HG03469 (cell line): Measurements from ENCODE around the gene CLDN20.

Experiments used
- ATAC-seq: cut with Tn5 transposase; IDR thresholded peaks from one replicate; pipeline ENCODE4 v1.9.1; 2021; ENCODE audit warnings: mild to moderate bottlenecking, moderate library complexity, moderate number of reproducible peaks; ENCODE audit not compliant: unreplicated experiment

Gene CLDN20

GRCh38 chr6:155244434-155244833 is 19.4 kb upstream of the CLDN20 start:
- no peak for ATAC-seq

GRCh38 chr6:155245193-155245592 is 18.6 kb upstream of the CLDN20 start:
- no peak for ATAC-seq

- no peak for ATAC-seq
Observed at GRCh38 chr6:155245831-155246230, 18.0 kb upstream of the CLDN20 start.

GRCh38 chr6:155246825-155247224 is 17.0 kb upstream of the CLDN20 start:
- ATAC-seq, result no peak

GRCh38 chr6:155247618-155248007 is 16.2 kb upstream of the CLDN20 start:
- ATAC-seq, result no peak

- peak; percentile 40 for ATAC-seq
Observed at GRCh38 chr6:155248008-155249001, 15.5 kb upstream of the CLDN20 start.

GRCh38 chr6:155250701-155251381 is 13.0 kb upstream of the CLDN20 start:
- ATAC-seq, result no peak

GRCh38 chr6:155252581-155252980 is 11.2 kb upstream of the CLDN20 start:
- ATAC-seq, result no peak

- no peak for ATAC-seq
Observed at GRCh38 chr6:155253337-155253736, 10.5 kb upstream of the CLDN20 start.

- ATAC-seq, result no peak
Observed at GRCh38 chr6:155254139-155254538, 9.7 kb upstream of the CLDN20 start.

- ATAC-seq, result no peak
Observed at GRCh38 chr6:155256122-155256795, 7.6 kb upstream of the CLDN20 start.

GRCh38 chr6:155257796-155258195 is 6.0 kb upstream of the CLDN20 start:
- no peak for ATAC-seq

- no peak for ATAC-seq
Observed at GRCh38 chr6:155259204-155259603, 4.6 kb upstream of the CLDN20 start.

- no peak for ATAC-seq
Observed at GRCh38 chr6:155259897-155260296, 3.9 kb upstream of the CLDN20 start.

GRCh38 chr6:155260686-155261085 is 3.1 kb upstream of the CLDN20 start:
- peak; percentile 43 for ATAC-seq

- no peak for ATAC-seq
Observed at GRCh38 chr6:155261111-155261900, 2.5 kb upstream of the CLDN20 start.

- no peak for ATAC-seq
Observed at GRCh38 chr6:155262655-155263054, 1.2 kb upstream of the CLDN20 start.

- no peak for ATAC-seq
Observed at GRCh38 chr6:155264693-155265320, 994 bp downstream of the CLDN20 start.

GRCh38 chr6:155265843-155266535 is 2.2 kb downstream of the CLDN20 start:
- no peak for ATAC-seq

- no peak for ATAC-seq
Observed at GRCh38 chr6:155267411-155267810, 3.6 kb downstream of the CLDN20 start.
